ENCODE measurements around the gene CIPC.

CIPC gene

DNA sequence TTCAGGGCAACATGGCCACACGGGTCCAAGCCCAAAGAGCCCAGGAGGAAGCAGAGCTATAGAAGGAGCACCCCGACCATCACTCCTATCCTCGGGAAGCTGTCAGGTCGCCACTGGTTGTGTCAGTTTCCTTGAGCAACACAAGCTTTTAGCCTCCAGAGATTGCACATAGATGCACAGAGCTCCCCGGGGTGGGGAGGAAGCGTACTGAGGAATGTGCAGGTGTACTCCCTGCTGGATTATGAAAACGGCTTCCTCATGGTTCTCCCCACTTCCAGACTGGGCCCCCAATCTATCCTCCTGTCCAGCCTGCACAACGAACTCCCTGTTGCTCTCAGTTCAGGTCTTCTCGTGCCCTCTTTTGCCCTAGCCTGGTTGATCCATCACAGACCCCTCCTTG is 39.3 kb upstream of the CIPC start:
- Histone ChIP-seq H2AK5ac (ENCODE audit: low read length, severe bottlenecking) (peak overlapping the region; percentile 1), H3K36me3 (ENCODE audit: control insufficient read depth in 1 of 2, insufficient read depth in 2 of 2, low read depth in 1 of 2, low read length in 2 of 2) (no peaks in the 10 kb centered on the region), H3K4me2 (ENCODE audit: low read length, poor library complexity, severe bottlenecking) (no peak overlapping the region), H3K18ac (ENCODE audit: low read depth in 1 of 2, low read length in 2 of 2) (peak overlapping the region; percentile 25 to 67), H2BK12ac (ENCODE audit: low read length in 2 of 2) (peak overlapping the region in 1 of 2 experiments; percentile 50), H3K9ac (ENCODE audit: low read length) (peak overlapping the region; percentile 51), H2BK5ac (ENCODE audit: low read depth, low read length, poor library complexity, severe bottlenecking) (no peak overlapping the region), H3K23ac (ENCODE audit: low read length in 2 of 2) (no peak overlapping the region), H3K79me1 (replicated peaks; ENCODE audit: low read length, poor library complexity, severe bottlenecking) (no peaks in the 10 kb centered on the region), H3K4me1 (ENCODE audit: control insufficient read depth, insufficient read depth, low read depth, low read length) (peaks cover 8% of the 10 kb centered on the region), H2BK120ac (ENCODE audit: low read depth, low read length) (peak overlapping the region; percentile 45), H3K4ac (ENCODE audit: low read depth in 1 of 2, low read length in 2 of 2) (peak overlapping the region in 1 of 2 experiments; percentile 19), H3K27ac (ENCODE audit: low read length, poor library complexity, severe bottlenecking) (no peak overlapping the region), H3K4me3 (ENCODE audit: insufficient read depth in 1 of 2, low read depth in 1 of 2, low read length in 2 of 2) (no peak overlapping the region), H2BK15ac (ENCODE audit: low read depth, poor library complexity, severe bottlenecking) (peak overlapping the region; percentile 58), H3K9me3 (ENCODE audit: control insufficient read depth, low read length) (peaks cover 4% of the 10 kb centered on the region), H3K14ac (ENCODE audit: low read length in 2 of 2) (no peak overlapping the region), H4K8ac (ENCODE audit: low read length) (peak overlapping the region; percentile 8), H3K27me3 (ENCODE audit: control insufficient read depth in 1 of 2, insufficient read depth in 1 of 2, low read length in 2 of 2) (no peaks in the 10 kb centered on the region), H4K91ac (ENCODE audit: low read length) (peak overlapping the region; percentile 14), H2AFZ (ENCODE audit: low read depth, low read length) (no peak overlapping the region)
- no peak for DNase-seq
- WGBS, result 90% methylated on average over 9 of the region's 9 CpGs

DNA sequence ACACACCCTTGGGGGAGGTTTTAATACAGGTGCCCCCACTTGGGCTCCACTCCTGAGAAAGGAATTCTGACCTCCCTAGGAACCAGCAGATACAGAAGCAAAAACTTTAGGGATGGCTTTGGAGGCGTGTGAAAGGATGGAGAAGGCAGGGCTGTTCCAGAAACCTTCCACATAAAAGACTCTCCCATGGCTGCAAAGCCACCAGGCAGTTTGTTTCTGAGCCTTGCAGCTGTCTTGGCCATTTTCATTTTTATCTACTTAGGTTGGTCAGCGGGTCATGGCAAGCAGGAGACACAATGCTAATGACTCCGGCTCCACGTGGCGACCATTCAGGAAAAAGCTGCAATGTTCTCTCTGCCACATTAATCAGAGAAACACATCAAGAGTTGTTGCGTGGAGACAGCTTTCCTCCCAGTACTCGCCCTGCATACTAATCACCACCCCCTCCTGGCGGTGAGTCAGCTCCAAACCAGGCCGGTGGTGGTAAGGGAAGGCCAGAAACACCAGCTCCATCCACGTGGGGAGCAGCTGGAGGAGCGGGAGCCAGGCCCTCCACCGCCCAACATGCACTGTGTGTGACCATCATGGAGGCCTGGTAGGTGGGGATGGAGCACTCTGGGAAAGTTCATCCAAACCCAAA is 38.7 kb upstream of the CIPC start:
- no peak overlapping the region for H3K4me2 ChIP-seq (ENCODE audit: low read length, poor library complexity, severe bottlenecking)
- H3K9me3 ChIP-seq (ENCODE audit: control insufficient read depth, low read length), result peaks cover 4% of the 10 kb centered on the region
- H3K4me3 ChIP-seq (ENCODE audit: insufficient read depth in 1 of 2, low read depth in 1 of 2, low read length in 2 of 2), result no peak overlapping the region
- H3K27ac ChIP-seq (ENCODE audit: low read length, poor library complexity, severe bottlenecking), result peak overlapping the region; percentile 11
- no peaks in the 10 kb centered on the region for H3K36me3 ChIP-seq (ENCODE audit: control insufficient read depth in 1 of 2, insufficient read depth in 2 of 2, low read depth in 1 of 2, low read length in 2 of 2)
- H3K9ac ChIP-seq (ENCODE audit: low read length), result peak overlapping the region; percentile 51
- no peak overlapping the region for H2BK5ac ChIP-seq (ENCODE audit: low read depth, low read length, poor library complexity, severe bottlenecking)
- WGBS, result 10% methylated on average over 12 of the region's 12 CpGs
- no peak overlapping the region for H3K23ac ChIP-seq (ENCODE audit: low read length in 2 of 2)
- H2BK15ac ChIP-seq (ENCODE audit: low read depth, poor library complexity, severe bottlenecking), result peak overlapping the region; percentile 58
- H4K8ac ChIP-seq (ENCODE audit: low read length), result peak overlapping the region; percentile 79
- no peaks in the 10 kb centered on the region for H3K79me1 ChIP-seq (replicated peaks; ENCODE audit: low read length, poor library complexity, severe bottlenecking)
- peak overlapping the region; percentile 45 for H2BK120ac ChIP-seq (ENCODE audit: low read depth, low read length)
- peak overlapping the region in 1 of 2 experiments; percentile 50 for H2BK12ac ChIP-seq (ENCODE audit: low read length in 2 of 2)
- peaks cover 8% of the 10 kb centered on the region for H3K4me1 ChIP-seq (ENCODE audit: control insufficient read depth, insufficient read depth, low read depth, low read length)
- H3K27me3 ChIP-seq (ENCODE audit: control insufficient read depth in 1 of 2, insufficient read depth in 1 of 2, low read length in 2 of 2), result no peaks in the 10 kb centered on the region
- H2AFZ ChIP-seq (ENCODE audit: low read depth, low read length), result no peak overlapping the region
- H3K4ac ChIP-seq (ENCODE audit: low read depth in 1 of 2, low read length in 2 of 2), result peak overlapping the region in 1 of 2 experiments; percentile 19
- H3K18ac ChIP-seq (ENCODE audit: low read depth in 1 of 2, low read length in 2 of 2), result peak overlapping the region; percentile 25 to 67
- H2AK5ac ChIP-seq (ENCODE audit: low read length, severe bottlenecking), result no peak overlapping the region
- peak; percentile 95 for DNase-seq
- no peak overlapping the region for H3K14ac ChIP-seq (ENCODE audit: low read length in 2 of 2)
- H4K91ac ChIP-seq (ENCODE audit: low read length), result no peak overlapping the region

- no peak overlapping the region for H3K27ac ChIP-seq (ENCODE audit: low read length, poor library complexity, severe bottlenecking)
- H4K8ac ChIP-seq (ENCODE audit: low read length), result no peak overlapping the region
- H2BK15ac ChIP-seq (ENCODE audit: low read depth, poor library complexity, severe bottlenecking), result no peak overlapping the region
- peak overlapping the region in 1 of 2 experiments; percentile 33 for H2BK12ac ChIP-seq (ENCODE audit: low read length in 2 of 2)
- DNase-seq, result no peak
- H4K91ac ChIP-seq (ENCODE audit: low read length), result no peak overlapping the region
- peak overlapping the region in 1 of 2 experiments; percentile 18 for H3K18ac ChIP-seq (ENCODE audit: low read depth in 1 of 2, low read length in 2 of 2)
- H3K4ac ChIP-seq (ENCODE audit: low read depth in 1 of 2, low read length in 2 of 2), result no peak overlapping the region
- H2BK120ac ChIP-seq (ENCODE audit: low read depth, low read length), result no peak overlapping the region
- no peak overlapping the region for H3K4me2 ChIP-seq (ENCODE audit: low read length, poor library complexity, severe bottlenecking)
- peak overlapping the region in 1 of 2 experiments; percentile 15 for H3K14ac ChIP-seq (ENCODE audit: low read length in 2 of 2)
- H3K9me3 ChIP-seq (ENCODE audit: control insufficient read depth, low read length), result no peaks in the 10 kb centered on the region
- H2AFZ ChIP-seq (ENCODE audit: low read depth, low read length), result no peak overlapping the region
- H3K23ac ChIP-seq (ENCODE audit: low read length in 2 of 2), result no peak overlapping the region
- H3K9ac ChIP-seq (ENCODE audit: low read length), result no peak overlapping the region
- H2AK5ac ChIP-seq (ENCODE audit: low read length, severe bottlenecking), result no peak overlapping the region
- peaks cover 11% of the 10 kb centered on the region for H3K4me1 ChIP-seq (ENCODE audit: control insufficient read depth, insufficient read depth, low read depth, low read length)
- H2BK5ac ChIP-seq (ENCODE audit: low read depth, low read length, poor library complexity, severe bottlenecking), result no peak overlapping the region
- H3K4me3 ChIP-seq (ENCODE audit: insufficient read depth in 1 of 2, low read depth in 1 of 2, low read length in 2 of 2), result no peak overlapping the region
- WGBS, result 87% methylated on average over 12 of the region's 12 CpGs
- H3K36me3 ChIP-seq (ENCODE audit: control insufficient read depth in 1 of 2, insufficient read depth in 2 of 2, low read depth in 1 of 2, low read length in 2 of 2), result no peaks in the 10 kb centered on the region
- no peaks in the 10 kb centered on the region for H3K79me1 ChIP-seq (replicated peaks; ENCODE audit: low read length, poor library complexity, severe bottlenecking)
- H3K27me3 ChIP-seq (ENCODE audit: control insufficient read depth in 1 of 2, insufficient read depth in 1 of 2, low read length in 2 of 2), result no peaks in the 10 kb centered on the region
These were observed 36.3 kb upstream of the CIPC start for GRCh38 chr14:77061630-77062257.

DNA sequence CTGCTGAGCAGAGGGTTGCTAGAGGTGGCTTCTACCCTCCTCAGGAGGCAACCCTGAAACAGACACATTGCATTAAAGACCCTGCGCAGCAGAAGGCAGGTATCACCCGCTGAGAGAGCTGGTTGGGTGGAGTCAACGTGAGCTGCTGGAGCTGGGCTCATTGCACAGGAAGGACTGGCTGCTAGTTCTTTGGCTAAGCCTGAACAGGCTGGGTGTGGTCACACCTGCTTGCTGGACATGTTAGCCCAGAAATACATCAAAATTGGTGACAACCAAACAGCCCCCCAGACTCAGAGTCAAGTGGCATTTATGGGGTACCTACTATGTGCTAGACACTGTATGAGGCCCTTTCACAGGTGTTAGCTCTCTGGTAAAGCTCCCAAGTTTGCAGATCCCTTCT is 35.8 kb upstream of the CIPC start:
- Histone ChIP-seq H2BK12ac (ENCODE audit: low read length in 2 of 2) (peak overlapping the region in 1 of 2 experiments; percentile 29), H3K14ac (ENCODE audit: low read length in 2 of 2) (peak overlapping the region in 1 of 2 experiments; percentile 15), H2BK120ac (ENCODE audit: low read depth, low read length) (no peak overlapping the region), H3K18ac (ENCODE audit: low read depth in 1 of 2, low read length in 2 of 2) (peak overlapping the region in 1 of 2 experiments; percentile 18), H4K91ac (ENCODE audit: low read length) (no peak overlapping the region), H3K36me3 (ENCODE audit: control insufficient read depth in 1 of 2, insufficient read depth in 2 of 2, low read depth in 1 of 2, low read length in 2 of 2) (no peaks in the 10 kb centered on the region), H2AFZ (ENCODE audit: low read depth, low read length) (no peak overlapping the region), H3K9ac (ENCODE audit: low read length) (no peak overlapping the region), H2AK5ac (ENCODE audit: low read length, severe bottlenecking) (no peak overlapping the region), H3K4me1 (ENCODE audit: control insufficient read depth, insufficient read depth, low read depth, low read length) (peaks cover 13% of the 10 kb centered on the region), H3K9me3 (ENCODE audit: control insufficient read depth, low read length) (no peaks in the 10 kb centered on the region), H3K27ac (ENCODE audit: low read length, poor library complexity, severe bottlenecking) (no peak overlapping the region), H3K23ac (ENCODE audit: low read length in 2 of 2) (no peak overlapping the region), H3K4me2 (ENCODE audit: low read length, poor library complexity, severe bottlenecking) (no peak overlapping the region), H4K8ac (ENCODE audit: low read length) (no peak overlapping the region), H3K4ac (ENCODE audit: low read depth in 1 of 2, low read length in 2 of 2) (no peak overlapping the region), H3K27me3 (ENCODE audit: control insufficient read depth in 1 of 2, insufficient read depth in 1 of 2, low read length in 2 of 2) (no peaks in the 10 kb centered on the region), H2BK5ac (ENCODE audit: low read depth, low read length, poor library complexity, severe bottlenecking) (no peak overlapping the region), H3K4me3 (ENCODE audit: insufficient read depth in 1 of 2, low read depth in 1 of 2, low read length in 2 of 2) (no peak overlapping the region), H2BK15ac (ENCODE audit: low read depth, poor library complexity, severe bottlenecking) (no peak overlapping the region), H3K79me1 (replicated peaks; ENCODE audit: low read length, poor library complexity, severe bottlenecking) (no peaks in the 10 kb centered on the region)
- 88% methylated on average over 3 of the region's 3 CpGs for WGBS
- DNase-seq, result no peak
